Upper lobe of left lung (tissue), 4 donors: ENCODE data around the gene CRTC1.

Experiments
- CTCF ChIP-seq, 6 experiments: fragments of 450-650 bp in 4 of 6; fragments of 200-600 bp in 2 of 6; sonication (generic) in 2 of 6; IDR thresholded peaks; one replicate each; pipeline ENCODE4 v1.5.1; 2016 to 2019; ENCODE audit warnings: antibody characterized with exemption in 6 of 6
- EP300 ChIP-seq, 4 donors: sonication (generic); formaldehyde crosslinking; IDR thresholded peaks; one replicate each; pipeline ENCODE4 v1.5.1; 2017; ENCODE audit warnings: antibody characterized with exemption in 4 of 4, control low read depth in 2 of 4
- POLR2A ChIP-seq, 4 donors: fragments of 450-650 bp; IDR thresholded peaks; one replicate each; pipeline ENCODE4 v1.5.1; 2016 to 2017; ENCODE audit warnings: antibody characterized with exemption in 4 of 4, mild to moderate bottlenecking in 2 of 4

GRCh38 chr19:18634612-18635297, 48.7 kb upstream of the CRTC1 start:
- TF ChIP-seq CTCF (IDR thresholded peaks at IDR 0.05) (no peak), EP300 (IDR thresholded peaks at IDR 0.05) (no peak), POLR2A (IDR thresholded peaks at IDR 0.05) (no peak)
